Breast epithelium (tissue), 3 donors: Measurements from ENCODE around the gene MB21D2.

Experiments
- POLR2AphosphoS5 ChIP-seq, 3 donors: sonication (generic); formaldehyde crosslinking; IDR thresholded peaks; one replicate each; pipeline ENCODE4 v1.6.1; 2017; ENCODE audit warnings: antibody characterized with exemption in 3 of 3
- TF ChIP-seq, protein P1 (sequence below), 3 donors: fragments of 450-650 bp; IDR thresholded peaks; one replicate each; pipeline ENCODE4 v1.5.1; 2016 to 2017; ENCODE audit warnings: antibody characterized with exemption in 3 of 3, mild to moderate bottlenecking in 3 of 3, moderate library complexity in 3 of 3

GRCh38 chr3:192863091-192863420 is 54.6 kb downstream of the MB21D2 start:
- TF ChIP-seq, protein P1, sequence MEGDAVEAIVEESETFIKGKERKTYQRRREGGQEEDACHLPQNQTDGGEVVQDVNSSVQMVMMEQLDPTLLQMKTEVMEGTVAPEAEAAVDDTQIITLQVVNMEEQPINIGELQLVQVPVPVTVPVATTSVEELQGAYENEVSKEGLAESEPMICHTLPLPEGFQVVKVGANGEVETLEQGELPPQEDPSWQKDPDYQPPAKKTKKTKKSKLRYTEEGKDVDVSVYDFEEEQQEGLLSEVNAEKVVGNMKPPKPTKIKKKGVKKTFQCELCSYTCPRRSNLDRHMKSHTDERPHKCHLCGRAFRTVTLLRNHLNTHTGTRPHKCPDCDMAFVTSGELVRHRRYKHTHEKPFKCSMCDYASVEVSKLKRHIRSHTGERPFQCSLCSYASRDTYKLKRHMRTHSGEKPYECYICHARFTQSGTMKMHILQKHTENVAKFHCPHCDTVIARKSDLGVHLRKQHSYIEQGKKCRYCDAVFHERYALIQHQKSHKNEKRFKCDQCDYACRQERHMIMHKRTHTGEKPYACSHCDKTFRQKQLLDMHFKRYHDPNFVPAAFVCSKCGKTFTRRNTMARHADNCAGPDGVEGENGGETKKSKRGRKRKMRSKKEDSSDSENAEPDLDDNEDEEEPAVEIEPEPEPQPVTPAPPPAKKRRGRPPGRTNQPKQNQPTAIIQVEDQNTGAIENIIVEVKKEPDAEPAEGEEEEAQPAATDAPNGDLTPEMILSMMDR (IDR thresholded peaks at IDR 0.05): no peak
- TF ChIP-seq POLR2AphosphoS5 (IDR thresholded peaks at IDR 0.05): no peak
